Nephron progenitor cell (in vitro differentiated cells): Measurements from ENCODE around the gene PAQR3.

Experiments
- DNase-seq: peaks from one replicate; pipeline ENCODE4 v3.0.0; 2021
- H3K27ac Mint-ChIP-seq: 2 replicates; pipeline ENCODE4 v1.8.0; 2021; ENCODE audit warnings: mild to moderate bottlenecking, moderate library complexity, mixed read lengths
- H3K27me3 Mint-ChIP-seq: 2 replicates; pipeline ENCODE4 v1.8.0; 2021; ENCODE audit warnings: mild to moderate bottlenecking, low read depth, mixed read lengths; ENCODE audit not compliant: poor library complexity
- H3K36me3 Mint-ChIP-seq: 2 replicates; pipeline ENCODE4 v1.8.0; 2021; ENCODE audit warnings: low read depth, mixed read lengths
- H3K4me1 Mint-ChIP-seq: 2 replicates; pipeline ENCODE4 v1.8.0; 2021; ENCODE audit warnings: mixed read lengths
- H3K4me3 Mint-ChIP-seq: 2 replicates; pipeline ENCODE4 v1.8.0; 2021; ENCODE audit warnings: mild to moderate bottlenecking, moderate library complexity, mixed read lengths
- H3K9me3 Mint-ChIP-seq: 2 replicates; pipeline ENCODE4 v1.8.0; 2021; ENCODE audit warnings: mild to moderate bottlenecking, moderate library complexity, mixed read lengths
- CTCF ChIP-seq: fragments of 200-600 bp; sonication (generic); IDR thresholded peaks from 2 replicates; pipeline ENCODE4 v1.5.0; 2021; ENCODE audit warnings: antibody characterized with exemption

Gene PAQR3

GRCh38 chr4:78902298-78902697 is 36.9 kb downstream of the PAQR3 start:
- peaks cover 20% of the 10 kb centered on the region for H3K36me3 Mint-ChIP-seq
- H3K27ac Mint-ChIP-seq: no peak overlapping the region
- H3K4me3 Mint-ChIP-seq: no peak overlapping the region
- TF ChIP-seq CTCF: no peak
- H3K27me3 Mint-ChIP-seq: no peaks in the 10 kb centered on the region
- no peaks in the 10 kb centered on the region for H3K9me3 Mint-ChIP-seq
- H3K4me1 Mint-ChIP-seq: no peaks in the 10 kb centered on the region
- no peak for DNase-seq

GRCh38 chr4:78901882-78902281 is 37.4 kb downstream of the PAQR3 start:
- DNase-seq: no peak
- Mint-ChIP-seq H3K4me3 (no peak overlapping the region), H3K4me1 (no peaks in the 10 kb centered on the region), H3K9me3 (no peaks in the 10 kb centered on the region), H3K36me3 (peaks cover 20% of the 10 kb centered on the region), H3K27ac (no peak overlapping the region), H3K27me3 (no peaks in the 10 kb centered on the region)
- no peak for TF ChIP-seq CTCF

- no peaks in the 10 kb centered on the region for H3K27me3 Mint-ChIP-seq
- no peak for TF ChIP-seq CTCF
- no peak overlapping the region for H3K27ac Mint-ChIP-seq
- H3K4me3 Mint-ChIP-seq: no peak overlapping the region
- no peaks in the 10 kb centered on the region for H3K4me1 Mint-ChIP-seq
- H3K9me3 Mint-ChIP-seq: no peaks in the 10 kb centered on the region
- peaks cover 20% of the 10 kb centered on the region for H3K36me3 Mint-ChIP-seq
- DNase-seq: no peak
These were observed 39.9 kb downstream of the PAQR3 start for GRCh38 chr4:78899302-78899701.

- Mint-ChIP-seq H3K4me1 (no peaks in the 10 kb centered on the region), H3K27ac (no peak overlapping the region), H3K27me3 (no peaks in the 10 kb centered on the region), H3K4me3 (no peak overlapping the region), H3K36me3 (peaks cover 52% of the 10 kb centered on the region), H3K9me3 (no peaks in the 10 kb centered on the region)
- TF ChIP-seq CTCF: no peak
- DNase-seq: no peak
These were observed 49.3 kb downstream of the PAQR3 start for GRCh38 chr4:78889955-78890354.

GRCh38 chr4:78885598-78885997 is 53.6 kb downstream of the PAQR3 start:
- H3K27me3 Mint-ChIP-seq: no peaks in the 10 kb centered on the region
- no peak overlapping the region for H3K27ac Mint-ChIP-seq
- no peak for TF ChIP-seq CTCF
- no peaks in the 10 kb centered on the region for H3K4me1 Mint-ChIP-seq
- no peak for DNase-seq
- H3K36me3 Mint-ChIP-seq: peaks cover 30% of the 10 kb centered on the region
- H3K4me3 Mint-ChIP-seq: no peak overlapping the region
- no peaks in the 10 kb centered on the region for H3K9me3 Mint-ChIP-seq

- Mint-ChIP-seq H3K4me3 (no peak overlapping the region), H3K4me1 (no peaks in the 10 kb centered on the region), H3K27me3 (no peaks in the 10 kb centered on the region), H3K27ac (no peak overlapping the region), H3K36me3 (peaks cover 4% of the 10 kb centered on the region), H3K9me3 (no peaks in the 10 kb centered on the region)
- no peak for DNase-seq
- no peak for TF ChIP-seq CTCF
These were observed 58.3 kb downstream of the PAQR3 start for GRCh38 chr4:78880874-78881492.
